Stimulated activated CD4-positive, alpha-beta T cell treated with anti-CD3 and anti-CD28 coated beads, Interleukin-15, amount 100 ng/mL, for 1 hour (primary cell): ENCODE measurements around the gene NALCN.

Experiments used
- DNase-seq, 2 donors: peaks; one replicate each; pipeline ENCODE4 v3.0.0-alpha.2; 2020; ENCODE audit warnings: low read depth in 1 of 2, low spot score in 1 of 2

NALCN gene

DNA sequence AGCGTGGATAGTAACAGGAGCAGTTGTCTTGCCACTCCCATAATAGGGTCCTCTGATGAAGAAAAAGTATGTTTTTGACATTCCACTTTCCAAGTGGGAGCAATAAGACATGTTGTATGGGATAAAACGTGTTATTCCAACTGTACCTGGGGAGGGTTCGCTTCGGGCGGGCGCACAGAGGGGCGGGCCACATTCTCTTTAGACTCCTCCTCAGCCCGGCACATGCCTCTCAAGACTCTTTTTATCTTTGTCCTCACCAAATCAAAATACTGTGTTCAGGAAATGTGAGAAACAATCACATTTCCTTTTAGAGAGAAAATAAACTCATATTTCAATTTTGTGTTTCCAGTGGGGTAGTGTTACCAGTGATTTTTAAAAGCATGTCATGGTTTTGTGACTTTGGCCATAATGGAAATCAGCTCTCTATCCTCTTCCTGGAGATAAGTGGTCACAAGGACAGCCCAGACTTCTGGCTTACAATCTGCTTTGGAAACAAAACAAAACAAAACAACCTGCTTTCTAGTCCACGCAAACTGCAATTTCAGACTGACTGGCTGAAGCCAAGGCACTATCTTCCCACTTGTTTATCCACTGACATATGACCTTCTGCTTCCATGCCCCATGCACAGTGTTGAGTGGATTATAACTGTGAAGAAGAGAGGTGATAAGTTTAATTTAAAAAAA is 276.1 kb downstream of the NALCN start:
- DNase-seq: no peak

GRCh38 chr13:101139081-101139480 is 277.2 kb downstream of the NALCN start:
- no peak for DNase-seq

- no peak for DNase-seq
Observed at GRCh38 chr13:101127741-101128353, 288.5 kb downstream of the NALCN start.

DNA sequence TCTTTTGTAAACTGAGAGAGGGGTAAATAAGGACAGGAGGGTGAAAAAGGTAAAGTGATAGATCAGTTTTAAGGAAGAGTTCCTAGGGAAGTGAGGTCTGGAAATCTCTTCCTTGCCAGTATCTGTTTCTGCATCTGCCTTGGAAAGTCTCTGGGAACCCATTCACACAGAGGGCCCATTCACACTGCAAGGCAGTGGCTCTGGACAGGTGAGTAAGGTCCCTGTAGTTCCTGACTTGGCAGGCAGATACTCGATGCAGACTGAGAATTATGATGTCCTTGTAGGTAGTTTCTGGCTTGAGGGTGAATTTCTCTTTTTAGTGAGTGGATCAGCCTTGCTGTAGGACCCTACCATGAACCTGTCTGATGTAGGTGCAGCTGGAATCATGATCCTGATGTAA is 293.3 kb downstream of the NALCN start:
- no peak for DNase-seq

DNA sequence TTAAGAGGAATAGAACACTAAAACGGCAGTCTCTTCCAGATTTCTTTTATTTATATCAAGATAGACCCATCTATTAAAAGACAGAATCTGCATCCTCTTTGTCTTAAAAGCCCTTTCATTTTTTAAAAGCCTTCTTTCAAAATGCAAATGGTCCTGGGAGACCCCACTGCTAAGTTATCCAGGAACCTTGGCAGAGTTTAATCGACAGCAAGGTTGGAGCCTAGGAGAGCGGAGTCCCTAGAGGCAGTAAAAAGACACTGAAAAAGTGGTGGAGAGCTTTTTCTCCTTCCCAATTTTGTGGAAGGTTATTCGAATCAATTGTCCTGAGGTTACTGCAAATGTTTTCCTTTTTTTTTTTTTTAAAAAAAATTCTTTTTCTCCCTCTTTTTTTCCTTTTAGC is 294.7 kb downstream of the NALCN start:
- no peak for DNase-seq

DNA sequence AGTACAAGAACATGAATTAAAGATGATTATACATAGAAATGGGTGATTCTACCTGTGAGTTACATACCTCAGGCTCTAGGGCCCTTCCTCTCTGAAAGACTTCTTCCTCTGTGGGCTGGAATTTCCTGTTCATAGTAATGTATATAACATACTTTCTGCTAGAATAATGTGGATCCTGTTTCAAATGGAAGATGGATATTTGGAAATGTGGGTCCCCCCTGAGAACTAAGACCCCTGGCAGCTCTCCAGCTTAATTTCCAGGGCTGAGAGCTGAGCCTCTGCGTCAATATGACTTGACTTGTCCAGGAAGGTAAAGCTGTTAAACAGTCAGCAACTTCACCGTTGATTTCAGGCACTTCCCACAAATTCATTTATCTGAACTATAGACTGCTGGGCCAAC is 296.3 kb downstream of the NALCN start:
- no peak for DNase-seq

DNA sequence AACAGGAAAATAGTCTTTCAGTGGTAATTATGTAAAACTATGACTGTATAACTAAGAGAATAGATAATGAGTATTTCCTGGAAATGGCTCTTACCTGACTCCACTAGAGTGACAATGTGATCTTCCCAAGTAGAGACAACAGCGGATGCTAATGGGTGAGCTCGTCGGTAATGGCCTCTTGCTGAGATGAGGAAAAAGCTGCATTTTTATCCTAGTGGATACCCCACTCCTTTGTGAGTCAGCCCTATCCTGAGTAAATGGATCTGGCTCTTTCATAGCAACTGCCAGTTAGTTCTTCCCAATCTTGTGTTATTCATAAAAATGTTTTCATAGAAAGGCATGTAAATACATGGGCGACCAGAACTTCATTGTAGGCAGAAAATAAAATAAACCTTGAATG is 299.5 kb downstream of the NALCN start:
- no peak for DNase-seq

DNA sequence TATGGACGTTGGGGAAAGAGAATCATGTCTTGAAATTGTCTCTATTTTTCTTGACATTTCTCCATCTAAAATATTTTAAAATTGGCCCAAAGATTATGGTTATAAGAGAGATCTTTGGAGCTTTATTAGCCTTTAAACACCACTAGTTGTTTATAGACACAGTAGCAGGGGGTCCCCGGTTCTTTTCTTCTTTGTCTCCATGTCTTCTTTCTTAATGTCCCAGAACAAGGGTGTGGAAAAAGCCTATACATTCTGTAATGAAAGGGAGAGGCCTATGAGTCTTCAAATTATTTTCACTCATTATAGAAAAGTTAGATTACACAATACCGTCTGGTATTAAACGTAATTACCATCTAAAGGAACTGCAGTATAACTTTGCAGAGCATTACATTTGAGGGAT is 300.0 kb downstream of the NALCN start:
- no peak for DNase-seq

- no peak for DNase-seq
Observed at GRCh38 chr13:101115762-101116171, 300.5 kb downstream of the NALCN start.

GRCh38 chr13:101111894-101112293 is 304.4 kb downstream of the NALCN start:
- no peak for DNase-seq

GRCh38 chr13:101109005-101109404 is 307.3 kb downstream of the NALCN start:
- DNase-seq: no peak

DNA sequence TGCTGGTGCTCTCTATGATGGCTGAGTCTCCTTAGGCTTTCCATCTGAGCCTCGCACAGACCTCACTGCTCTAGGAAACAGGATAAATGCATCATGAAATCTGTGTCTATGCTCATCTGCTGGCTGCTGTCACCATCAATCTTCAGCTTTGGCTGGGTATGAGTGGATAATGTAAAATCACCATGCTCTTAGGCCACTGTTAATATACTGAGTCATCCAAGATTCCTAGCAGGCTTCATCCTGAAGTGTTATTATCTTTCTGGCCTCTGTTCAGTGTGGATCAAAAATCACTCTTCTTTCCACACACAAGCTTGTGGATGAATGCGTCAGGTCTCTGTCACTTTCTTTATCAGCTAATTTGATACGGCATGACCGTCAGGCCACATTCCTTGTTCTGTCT is 317.4 kb downstream of the NALCN start:
- DNase-seq: no peak

DNA sequence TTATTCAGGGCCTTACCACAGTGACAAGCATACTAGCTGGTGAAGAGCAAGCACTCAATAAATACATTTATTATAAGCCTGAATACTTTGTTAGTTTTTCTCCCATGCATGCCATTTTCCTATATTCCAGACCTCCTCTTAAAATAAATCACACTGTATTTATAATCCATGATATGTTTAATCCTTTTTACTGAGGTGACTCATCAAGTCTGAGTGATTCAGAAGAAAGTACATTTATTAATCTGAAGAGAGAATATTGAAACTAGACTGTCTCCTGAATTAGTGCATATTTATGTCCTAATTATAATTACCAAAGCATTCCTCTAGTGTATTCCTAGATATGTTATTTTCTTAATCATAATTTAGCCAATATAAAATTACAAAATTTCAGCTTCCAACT is 323.3 kb downstream of the NALCN start:
- DNase-seq: no peak

GRCh38 chr13:101090287-101090686 is 326.0 kb downstream of the NALCN start:
- no peak for DNase-seq

GRCh38 chr13:101085551-101085950 is 330.8 kb downstream of the NALCN start:
- no peak for DNase-seq

DNA sequence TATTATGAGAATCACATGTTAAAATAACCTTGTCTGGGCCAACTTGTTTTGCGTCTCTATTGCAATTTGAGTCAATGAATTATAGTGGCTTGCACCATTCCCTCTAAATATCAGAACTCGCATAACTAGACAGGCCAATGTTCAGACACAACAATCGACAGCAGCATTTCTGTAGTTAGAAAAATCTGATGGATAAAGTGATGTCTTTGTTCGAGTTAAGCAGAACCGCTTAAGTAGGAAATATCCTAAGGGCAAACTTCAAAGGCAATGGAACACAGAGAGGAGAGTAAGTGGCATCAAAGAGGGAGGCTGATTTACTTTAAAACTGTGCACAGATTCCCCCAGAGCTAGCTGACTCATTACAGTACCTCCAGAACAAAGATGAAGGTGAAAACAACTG is 333.9 kb downstream of the NALCN start:
- no peak for DNase-seq

- DNase-seq: no peak
Observed at GRCh38 chr13:101080616-101081015, 335.7 kb downstream of the NALCN start.

- DNase-seq: no peak
Observed at GRCh38 chr13:101065329-101065728, 351.0 kb downstream of the NALCN start.

- no peak for DNase-seq
Observed at GRCh38 chr13:101059793-101060192, 356.5 kb downstream of the NALCN start.

DNA sequence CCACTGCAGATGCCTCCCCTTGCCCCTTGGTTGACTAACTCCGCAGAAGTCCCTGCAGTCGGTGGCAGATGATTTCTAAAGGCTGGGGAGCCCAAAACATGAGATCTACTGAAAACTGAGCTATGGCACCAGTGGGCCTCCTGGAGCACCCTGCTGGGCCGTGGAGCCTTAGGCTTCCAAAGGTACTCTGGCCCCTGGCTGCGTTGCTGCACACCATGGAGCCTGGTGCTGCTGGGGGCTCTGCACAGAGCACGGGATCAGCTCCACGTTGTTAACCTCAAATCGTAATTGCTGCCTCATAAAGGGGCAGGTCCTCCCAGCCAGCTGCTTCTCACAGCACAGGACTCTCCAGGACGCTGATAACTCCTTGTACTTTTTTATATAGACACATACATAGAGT is 357.5 kb downstream of the NALCN start:
- DNase-seq: no peak

GRCh38 chr13:101053301-101054093 is 362.8 kb downstream of the NALCN start:
- DNase-seq: no peak

DNA sequence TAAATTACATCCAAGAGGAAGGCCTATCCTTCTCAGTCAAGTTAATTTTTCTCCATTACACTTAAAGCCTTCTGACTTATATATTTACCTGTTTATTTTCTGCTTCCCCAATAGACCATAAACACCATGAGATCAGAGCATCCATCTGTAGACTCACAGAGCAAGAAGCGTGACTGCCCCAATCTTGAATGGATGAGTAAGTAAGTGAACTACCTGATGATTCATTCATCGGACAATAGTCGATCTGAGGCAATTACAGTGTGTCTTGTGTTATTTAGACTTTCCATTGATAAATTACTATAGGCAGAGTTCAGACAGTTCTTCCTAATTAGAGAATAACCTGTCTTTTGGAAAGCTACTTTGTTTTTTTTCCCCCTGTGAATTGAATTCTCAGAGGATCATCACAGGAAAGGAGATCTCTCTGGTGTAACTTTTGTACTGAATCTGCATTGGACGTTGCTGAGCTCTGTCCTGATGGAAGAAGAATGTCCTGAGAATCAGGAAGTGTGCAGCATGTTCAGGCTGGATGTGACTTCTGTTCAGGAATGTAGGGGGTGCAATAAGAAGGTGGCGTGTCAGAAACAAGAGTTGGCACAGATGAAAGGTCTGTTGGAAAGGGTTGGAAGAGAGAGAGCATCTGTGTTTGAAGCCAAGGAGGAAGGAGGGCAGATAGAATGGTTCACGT is 367.0 kb downstream of the NALCN start:
- DNase-seq: no peak
